Hematopoietic multipotent progenitor cell treated with erythropoietin and hydrocortisone succinate and interleukin-3 and kit ligand, for 4 days (in vitro differentiated cells): ENCODE measurements around the gene ADCY4.
A peak's percentile ranks its signal among the peaks of the same experiment; 100 is the strongest.
"Not testable (repeated sequence)": the region's sequence is repeated elsewhere in the genome, so short reads cannot be mapped to it uniquely, and the experiment has no call there.

Experiments
- DNase-seq: peaks from one replicate; pipeline ENCODE4 v3.0.0-alpha.2; 2015

ADCY4 gene

DNA sequence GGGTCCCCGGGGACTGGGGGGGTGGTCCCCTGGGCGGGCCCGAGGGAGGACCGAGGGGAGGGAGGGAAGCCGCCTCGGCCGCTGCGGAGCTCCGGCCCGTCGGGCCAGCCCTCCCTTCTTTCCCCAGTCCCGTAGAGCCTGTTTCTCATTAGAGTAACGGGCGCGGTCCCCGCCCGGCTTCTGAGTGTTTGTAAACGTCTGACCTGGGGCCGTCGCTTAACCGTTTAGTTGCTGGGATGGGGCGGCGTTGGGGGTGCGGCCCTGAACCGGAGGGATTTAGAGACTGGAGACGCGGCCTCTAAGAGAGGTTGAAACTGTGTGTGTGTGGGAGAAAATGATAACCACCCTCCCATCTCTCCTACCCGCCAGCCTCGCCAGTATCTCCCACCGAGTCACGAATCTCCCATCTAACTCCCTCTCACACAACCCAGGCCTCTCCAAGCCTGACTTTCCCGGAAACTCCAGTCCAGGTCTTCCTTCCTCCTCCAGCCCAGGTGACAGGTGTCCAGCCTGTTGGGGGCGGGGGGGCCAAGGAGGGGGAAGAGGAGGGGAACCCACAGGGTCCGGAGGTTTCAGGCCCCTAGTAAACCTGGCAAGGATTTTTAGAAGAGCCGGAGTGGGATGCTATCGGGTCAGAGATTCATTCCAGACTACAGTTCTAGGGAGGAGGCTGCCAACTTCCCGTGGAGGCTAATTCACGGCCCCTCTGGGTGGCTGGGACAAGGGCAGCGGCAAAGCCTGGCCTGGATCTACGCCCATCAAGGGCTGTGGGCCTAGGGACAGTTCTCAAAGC lies 32.0 kb upstream of the ADCY4 start:
- DNase-seq, result peak; percentile 87

GRCh38 chr14:24366413-24366720 lies 31.5 kb upstream of the ADCY4 start:
- DNase-seq, result no peak

- DNase-seq, result peak; percentile 98
Observed at GRCh38 chr14:24365600-24366412, 30.9 kb upstream of the ADCY4 start.

GRCh38 chr14:24364841-24365240 lies 30.0 kb upstream of the ADCY4 start:
- DNase-seq, result no peak

DNA sequence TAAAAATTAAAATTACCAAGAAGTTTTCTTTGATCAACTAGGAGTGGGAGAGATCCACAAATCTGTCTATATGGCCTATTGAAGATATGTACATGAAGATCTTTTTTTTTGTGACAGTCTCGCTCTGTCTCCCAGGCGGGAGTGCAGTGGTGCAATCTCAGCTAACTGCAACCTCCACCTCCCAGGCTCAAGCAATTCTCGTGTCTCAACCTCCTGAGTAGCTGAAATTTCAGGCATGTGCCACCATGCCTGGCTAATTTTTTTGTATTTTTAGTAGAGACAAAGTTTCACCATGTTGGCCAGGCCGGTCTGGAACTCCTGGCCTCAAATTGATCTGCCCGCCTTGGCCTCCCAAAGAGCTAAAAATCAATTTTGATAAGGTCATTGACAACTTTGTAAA lies 28.5 kb upstream of the ADCY4 start:
- no peak for DNase-seq

- DNase-seq, result no peak
Observed at GRCh38 chr14:24362241-24362960, 27.5 kb upstream of the ADCY4 start.

- no peak for DNase-seq
Observed at GRCh38 chr14:24361326-24361725, 26.5 kb upstream of the ADCY4 start.

- no peak for DNase-seq
Observed at GRCh38 chr14:24360281-24360680, 25.4 kb upstream of the ADCY4 start.

DNA sequence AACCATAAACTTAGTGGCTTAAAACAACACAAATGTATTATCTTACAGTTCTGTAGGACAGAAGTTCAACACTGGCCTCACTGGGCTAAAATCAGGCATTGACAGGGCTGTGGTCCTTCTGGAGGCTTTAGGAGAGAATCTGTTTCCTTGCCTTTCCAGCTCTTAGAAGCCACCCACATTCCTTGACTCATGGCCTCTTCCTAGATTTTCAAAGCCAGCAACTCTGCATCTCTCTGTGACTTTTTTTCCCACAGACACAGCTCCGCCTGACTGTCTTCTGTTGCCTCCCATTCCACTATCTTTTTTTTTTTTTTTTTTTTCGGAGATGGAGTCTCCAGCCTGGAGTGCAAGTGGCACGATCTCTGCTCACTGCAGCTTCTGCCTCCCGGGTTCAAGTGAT lies 21.3 kb upstream of the ADCY4 start:
- no peak for DNase-seq

GRCh38 chr14:24355009-24355408 lies 20.1 kb upstream of the ADCY4 start:
- no peak for DNase-seq

- DNase-seq, result not testable (repeated sequence)
Observed at GRCh38 chr14:24354482-24354825, 19.6 kb upstream of the ADCY4 start.

GRCh38 chr14:24353559-24354481 lies 18.9 kb upstream of the ADCY4 start:
- no peak for DNase-seq

GRCh38 chr14:24351517-24351916 lies 16.6 kb upstream of the ADCY4 start:
- peak; percentile 65 for DNase-seq

GRCh38 chr14:24349742-24350141 lies 14.9 kb upstream of the ADCY4 start:
- no peak for DNase-seq

DNA sequence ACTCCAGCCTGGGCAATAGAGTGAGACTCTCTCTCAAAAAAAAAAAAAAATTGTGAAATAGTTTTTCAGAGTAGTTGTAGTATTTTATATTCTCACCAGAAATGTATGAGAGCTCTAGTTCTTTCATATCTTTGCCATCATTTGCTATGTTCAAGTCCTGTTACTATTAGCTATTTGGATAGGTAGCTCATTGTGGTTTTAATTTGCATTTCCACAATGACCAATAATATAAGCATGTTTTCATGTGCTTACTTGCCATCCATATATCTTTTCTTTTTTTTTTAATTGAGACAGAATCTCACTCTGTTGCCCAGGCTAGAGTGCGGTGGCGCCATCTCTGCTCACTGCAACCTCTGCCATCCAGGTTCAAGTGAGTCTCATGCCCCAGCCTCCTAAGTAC lies 13.3 kb upstream of the ADCY4 start:
- no peak for DNase-seq

GRCh38 chr14:24347134-24347533 lies 12.3 kb upstream of the ADCY4 start:
- no peak for DNase-seq

DNA sequence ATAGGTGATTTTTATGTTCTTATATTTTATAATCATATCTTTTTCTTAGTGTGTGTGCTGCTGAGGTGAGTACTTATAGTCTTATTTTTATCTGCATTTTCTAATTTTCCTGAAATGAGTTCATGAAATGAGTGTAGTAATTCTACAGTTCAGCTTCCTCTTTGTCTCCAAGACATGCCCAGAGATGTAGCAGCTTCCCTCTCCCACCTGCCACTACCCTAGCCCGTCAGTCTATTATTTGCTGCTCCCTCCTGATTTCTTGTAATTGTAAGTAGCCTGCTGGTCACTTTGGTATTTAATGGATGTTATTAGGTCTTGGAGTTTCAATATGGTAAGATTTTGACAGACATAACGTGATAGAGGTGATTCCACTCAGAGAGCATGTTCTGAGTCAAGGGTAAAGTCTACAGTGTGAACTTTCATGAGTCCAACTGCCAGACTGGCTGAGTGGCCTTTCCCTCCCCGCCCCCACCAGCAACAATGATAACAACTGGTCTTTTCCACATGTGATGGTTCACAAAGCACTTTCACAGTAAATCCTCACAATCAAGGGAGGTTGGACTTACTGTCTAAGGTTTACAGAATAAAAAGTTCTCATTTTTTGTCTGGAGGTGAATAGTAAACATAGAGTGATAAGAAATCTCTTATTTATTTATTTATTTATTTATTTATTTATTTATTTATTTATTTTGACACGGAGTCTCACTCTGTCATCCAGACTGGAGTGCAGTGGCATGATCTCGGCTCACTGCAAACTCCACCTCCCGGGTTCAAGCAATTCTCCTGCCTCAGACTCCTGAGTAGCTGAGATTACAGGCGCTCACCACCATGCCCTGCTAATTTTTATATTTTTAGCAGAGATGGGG lies 9.2 kb upstream of the ADCY4 start:
- DNase-seq, result no peak

- no peak for DNase-seq
Observed at GRCh38 chr14:24342889-24343288, 8.0 kb upstream of the ADCY4 start.

DNA sequence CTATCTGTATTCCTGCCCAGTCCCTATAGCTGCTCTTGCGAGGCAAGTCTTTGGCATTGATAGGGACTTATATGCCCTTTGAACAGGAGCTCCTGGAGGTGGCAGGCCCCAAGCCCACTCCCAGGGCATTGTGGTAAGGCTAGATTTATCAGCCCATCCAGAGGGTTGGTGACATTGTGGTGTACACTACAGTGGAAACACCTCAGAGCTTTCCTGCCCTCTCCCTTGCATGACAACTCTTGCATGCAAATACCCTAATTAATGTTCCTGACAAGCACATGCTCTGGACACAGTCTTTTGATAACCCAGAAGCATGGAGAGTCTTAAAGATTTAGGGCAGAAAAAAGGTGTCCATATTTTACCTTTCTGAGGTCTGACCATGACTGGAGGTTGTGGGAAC lies 5.7 kb upstream of the ADCY4 start:
- DNase-seq, result no peak

DNA sequence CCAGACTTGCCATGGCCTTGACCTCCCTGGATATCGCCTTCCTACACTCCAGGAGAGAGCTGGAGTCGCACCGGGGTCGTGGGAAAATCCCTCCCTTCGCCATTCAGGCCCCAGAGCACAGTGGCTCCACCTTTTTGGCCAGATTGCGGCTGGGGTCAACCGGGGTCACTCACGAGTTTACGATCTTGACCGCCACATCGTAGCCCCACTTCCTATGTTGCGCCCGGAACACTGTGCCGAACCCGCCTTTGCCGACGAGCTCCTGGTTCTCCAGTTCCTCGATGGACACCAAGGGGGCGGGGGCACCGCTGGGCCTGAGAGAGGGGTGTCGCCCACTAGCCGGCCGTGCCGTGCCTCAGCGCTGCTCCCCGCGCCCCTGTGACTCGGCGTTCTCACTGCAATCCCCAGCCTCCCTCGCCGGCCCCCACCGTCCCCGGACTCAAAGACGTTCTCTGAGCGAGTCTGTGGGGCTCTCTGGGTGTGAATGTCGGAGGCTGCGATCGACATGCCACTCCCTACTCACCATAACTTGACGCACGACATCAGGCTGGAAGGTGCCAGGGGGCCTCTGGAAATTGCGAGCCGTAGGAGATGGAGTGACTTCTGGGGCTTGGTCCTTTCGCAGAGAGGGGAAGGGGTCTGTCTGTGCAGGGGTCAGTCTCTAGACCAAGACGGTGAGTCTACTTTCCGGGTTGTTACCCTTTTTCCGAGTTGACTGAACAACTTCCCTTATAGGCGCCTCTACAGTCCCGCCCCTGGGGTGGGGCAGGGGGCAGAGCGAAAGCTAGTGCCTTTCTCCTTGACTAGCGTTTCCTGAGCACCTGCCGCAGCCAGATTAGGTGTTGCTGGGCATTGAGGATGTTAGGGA lies 4.6 kb upstream of the ADCY4 start, which contains the start of gene RIPK3:
RIPK3 (minus strand) TSS at position 708 of the 868 bp plus-strand sequence; CDS start at position 543, 165 bp downstream.
- DNase-seq, result peak; percentile 78

GRCh38 chr14:24338843-24339242 lies 4.0 kb upstream of the ADCY4 start:
- DNase-seq, result no peak
